Neuronal stem cell (in vitro differentiated cells): ENCODE data around the gene ZNF527.
"Not testable (repeated sequence)": the region's sequence is repeated elsewhere in the genome, so short reads cannot be mapped to it uniquely, and the experiment has no call there.

Source experiments
- DNase-seq: peaks from one replicate; pipeline ENCODE4 v3.0.0-alpha.2; 2013; ENCODE audit warnings: low spot score
- H2AFZ ChIP-seq: one replicate; pipeline ENCODE4 v1.6.1; 2013; ENCODE audit warnings: mild to moderate bottlenecking, low read length, inconsistent platforms
- H2AK5ac ChIP-seq: 2 replicates; pipeline ENCODE4 v1.6.1; 2013; ENCODE audit warnings: low read depth, mild to moderate bottlenecking, inconsistent platforms, low read length, moderate library complexity, mixed read lengths
- H2BK120ac ChIP-seq: 2 replicates; pipeline ENCODE4 v1.6.1; 2013; ENCODE audit warnings: low read depth, mild to moderate bottlenecking, inconsistent platforms, low read length, moderate library complexity, mixed read lengths
- H2BK12ac ChIP-seq: one replicate; pipeline ENCODE4 v1.6.1; 2013; ENCODE audit warnings: low read length, inconsistent platforms
- H2BK15ac ChIP-seq: 2 replicates; pipeline ENCODE4 v1.6.1; 2013; ENCODE audit warnings: mild to moderate bottlenecking, low read length, inconsistent platforms, mixed read lengths
- H2BK5ac ChIP-seq: one replicate; pipeline ENCODE4 v1.6.1; 2013; ENCODE audit warnings: inconsistent platforms, mild to moderate bottlenecking, low read length, moderate library complexity
- H3K14ac ChIP-seq: one replicate; pipeline ENCODE4 v1.6.1; 2013; ENCODE audit warnings: low read length, inconsistent platforms
- H3K18ac ChIP-seq: 2 replicates; pipeline ENCODE4 v1.6.1; 2013; ENCODE audit warnings: low read length, inconsistent platforms
- H3K23ac ChIP-seq: 2 replicates; pipeline ENCODE4 v1.6.1; 2013; ENCODE audit warnings: low read depth, mild to moderate bottlenecking, mixed read lengths, low read length, inconsistent platforms; ENCODE audit not compliant: poor library complexity
- H3K27ac ChIP-seq: replicated peaks from 3 replicates; pipeline ENCODE4 v1.5.1; 2013; ENCODE audit warnings: low read length, inconsistent platforms
- H3K27me3 ChIP-seq, 3 experiments: 2 replicates each; pipeline ENCODE4 v1.6.1; 2013; ENCODE audit warnings: low read length in 3 of 3, mild to moderate bottlenecking in 2 of 3, inconsistent platforms in 1 of 3, low read depth in 1 of 3, mixed read lengths in 1 of 3, moderate library complexity in 1 of 3; ENCODE audit not compliant: control insufficient read depth in 3 of 3, insufficient read depth in 3 of 3
- H3K36me3 ChIP-seq, 2 donors: replicated peaks in 1 of 2; 2 replicates each; pipeline ENCODE4 v1.6.1; 2013; ENCODE audit warnings: low read length in 2 of 2; ENCODE audit not compliant: control insufficient read depth in 2 of 2, insufficient read depth in 2 of 2
- H3K4ac ChIP-seq: 2 replicates; pipeline ENCODE4 v1.6.1; 2013; ENCODE audit warnings: inconsistent platforms, mild to moderate bottlenecking, low read length, moderate library complexity
- H3K4me1 ChIP-seq, 2 donors: 1 replicate in 1 of 2; 2 replicates in 1 of 2; pipeline ENCODE4 v1.6.1; 2013; ENCODE audit warnings: low read length in 2 of 2, low read depth in 1 of 2; ENCODE audit not compliant: control insufficient read depth in 2 of 2, insufficient read depth in 1 of 2
- H3K4me2 ChIP-seq: one replicate; pipeline ENCODE4 v1.6.1; 2013; ENCODE audit warnings: mild to moderate bottlenecking, low read length, inconsistent platforms; ENCODE audit not compliant: insufficient read depth, poor library complexity, severe bottlenecking
- H3K4me3 ChIP-seq, 2 donors: 2 replicates each; pipeline ENCODE4 v1.5.1; 2013; ENCODE audit warnings: low read length in 2 of 2, mild to moderate bottlenecking in 2 of 2, inconsistent platforms in 1 of 2, moderate library complexity in 1 of 2
- H3K79me1 ChIP-seq: one replicate; pipeline ENCODE4 v1.6.1; 2013; ENCODE audit warnings: low read depth, mild to moderate bottlenecking, inconsistent platforms, low read length, moderate library complexity
- H3K9ac ChIP-seq: one replicate; pipeline ENCODE4 v1.6.1; 2013; ENCODE audit warnings: mild to moderate bottlenecking, low read depth, low read length, inconsistent platforms; ENCODE audit not compliant: poor library complexity
- H3K9me3 ChIP-seq, 2 donors: replicated peaks in 1 of 2; 2 replicates each; pipeline versions ENCODE3 to v1.6.1; 2013; ENCODE audit warnings: low read length in 2 of 2, mild to moderate bottlenecking in 2 of 2, inconsistent platforms in 1 of 2, low read depth in 1 of 2, mixed read lengths in 1 of 2, moderate library complexity in 1 of 2; ENCODE audit not compliant: control insufficient read depth in 2 of 2, insufficient read depth in 1 of 2
- H4K8ac ChIP-seq: one replicate; pipeline ENCODE4 v1.6.1; 2013; ENCODE audit warnings: low read depth, mild to moderate bottlenecking, inconsistent platforms, low read length, moderate library complexity
- H4K91ac ChIP-seq: one replicate; pipeline ENCODE4 v1.6.1; 2013; ENCODE audit warnings: low read length, low read depth, mild to moderate bottlenecking, inconsistent platforms; ENCODE audit not compliant: poor library complexity
- WGBS, 2 donors: extraction: QIAGEN DNeasy Blood & Tissue Kit; methylation state at CpG; one replicate each; pipeline ENCODE4 v1.1.7; 2013; ENCODE audit warnings: missing lambda C conversion rate in 2 of 2, mixed read lengths in 1 of 2; ENCODE audit not compliant: insufficient read length in 2 of 2, insufficient replicate concordance in 1 of 2; ENCODE audit errors: extremely low coverage in 2 of 2; 5-methylcytosine and 5-hydroxymethylcytosine counted together

The ZNF527 gene

GRCh38 chr19:37403403-37403802 lies 32.5 kb downstream of the ZNF527 start:
- Histone ChIP-seq H3K4me3 (no peak overlapping the region), H4K91ac (peak overlapping the region; percentile 72), H3K27me3 (no peaks in the 10 kb centered on the region), H3K23ac (no peak overlapping the region), H3K9ac (no peak overlapping the region), H2BK15ac (no peak overlapping the region), H2AK5ac (no peak overlapping the region), H3K27ac (no peak overlapping the region), H2BK120ac (no peak overlapping the region), H3K79me1 (no peaks in the 10 kb centered on the region), H3K4me2 (no peak overlapping the region), H3K9me3 (peaks cover 16 to 27% of the 10 kb centered on the region in 2 donors), H2BK5ac (no peak overlapping the region), H3K4ac (no peak overlapping the region), H3K36me3 (no peaks in the 10 kb centered on the region), H3K4me1 (no peaks in the 10 kb centered on the region), H2BK12ac (peak overlapping the region; percentile 41), H3K18ac (no peak overlapping the region), H2AFZ (no peak overlapping the region), H3K14ac (peak overlapping the region; percentile 31), H4K8ac (peak overlapping the region; percentile 86)
- DNase-seq = no peak
- no CpG with 5 or more reads among the region's 34 CpGs for WGBS, 2 donors

GRCh38 chr19:37406140-37406846 lies 35.4 kb downstream of the ZNF527 start:
- not testable (repeated sequence) for H2AFZ ChIP-seq, H2BK15ac ChIP-seq, H3K79me1 ChIP-seq, H3K36me3 ChIP-seq, H3K23ac ChIP-seq, H3K14ac ChIP-seq, H3K18ac ChIP-seq, H3K4me2 ChIP-seq, H3K27ac ChIP-seq, H3K4me1 ChIP-seq, H3K4ac ChIP-seq, H4K91ac ChIP-seq, H4K8ac ChIP-seq, H2BK5ac ChIP-seq, H3K4me3 ChIP-seq, DNase-seq, H3K27me3 ChIP-seq, H2BK12ac ChIP-seq, H3K9ac ChIP-seq, H2BK120ac ChIP-seq, H2AK5ac ChIP-seq
- peaks cover 23 to 29% of the 10 kb centered on the region in 2 donors for H3K9me3 ChIP-seq
- WGBS, 2 donors = no CpG with 5 or more reads among the region's 6 CpGs

GRCh38 chr19:37412700-37413099 lies 41.8 kb downstream of the ZNF527 start:
- no peak for DNase-seq
- H2AK5ac ChIP-seq = no peak overlapping the region
- H4K8ac ChIP-seq = no peak overlapping the region
- H2BK120ac ChIP-seq = no peak overlapping the region
- H3K4me1 ChIP-seq = no peaks in the 10 kb centered on the region
- no peak overlapping the region for H2BK5ac ChIP-seq
- H3K18ac ChIP-seq = no peak overlapping the region
- H3K23ac ChIP-seq = no peak overlapping the region
- no CpG with 5 or more reads among the region's 2 CpGs for WGBS, 2 donors
- no peak overlapping the region for H2AFZ ChIP-seq
- no peak overlapping the region for H3K27ac ChIP-seq
- no peak overlapping the region for H4K91ac ChIP-seq
- H3K4me3 ChIP-seq = no peak overlapping the region
- H3K36me3 ChIP-seq = peaks cover 2 to 26% of the 10 kb centered on the region in 2 donors
- H2BK15ac ChIP-seq = no peak overlapping the region
- H3K9me3 ChIP-seq = peaks cover 17 to 87% of the 10 kb centered on the region in 2 donors
- no peak overlapping the region for H2BK12ac ChIP-seq
- no peaks in the 10 kb centered on the region for H3K79me1 ChIP-seq
- H3K4me2 ChIP-seq = no peak overlapping the region
- no peaks in the 10 kb centered on the region for H3K27me3 ChIP-seq
- H3K14ac ChIP-seq = no peak overlapping the region
- H3K4ac ChIP-seq = no peak overlapping the region
- no peak overlapping the region for H3K9ac ChIP-seq

- no peak overlapping the region for H4K8ac ChIP-seq
- H3K23ac ChIP-seq = no peak overlapping the region
- H2BK120ac ChIP-seq = no peak overlapping the region
- no peak overlapping the region for H2BK5ac ChIP-seq
- WGBS, 2 donors = no CpG with 5 or more reads among the region's 1 CpG
- H3K4me3 ChIP-seq = no peak overlapping the region
- H3K9ac ChIP-seq = no peak overlapping the region
- no peak overlapping the region for H2AFZ ChIP-seq
- no peak overlapping the region for H2AK5ac ChIP-seq
- H3K27me3 ChIP-seq = no peaks in the 10 kb centered on the region
- H4K91ac ChIP-seq = no peak overlapping the region
- no peak overlapping the region for H3K18ac ChIP-seq
- H3K4me2 ChIP-seq = no peak overlapping the region
- no peak overlapping the region for H2BK12ac ChIP-seq
- H3K4ac ChIP-seq = no peak overlapping the region
- H3K9me3 ChIP-seq = peaks cover 14 to 86% of the 10 kb centered on the region in 2 donors
- H3K14ac ChIP-seq = no peak overlapping the region
- DNase-seq = no peak
- H3K79me1 ChIP-seq = no peaks in the 10 kb centered on the region
- H3K36me3 ChIP-seq = peaks cover 2 to 26% of the 10 kb centered on the region in 2 donors
- H3K27ac ChIP-seq = no peak overlapping the region
- H2BK15ac ChIP-seq = no peak overlapping the region
- no peaks in the 10 kb centered on the region for H3K4me1 ChIP-seq
Measured at GRCh38 chr19:37413313-37414084, 42.6 kb downstream of the ZNF527 start.
